Lower leg skin (tissue), 4 donors: ENCODE measurements around the gene EFL1. TPM values are rescaled to one million over a fixed set of nuclear protein-coding genes. Genes with fewer than 3 reads are reported as not detected.
"Not testable (repeated sequence)": the region's sequence is repeated elsewhere in the genome, so short reads cannot be mapped to it uniquely, and the experiment has no call there.

Experiments
- DNase-seq, 2 donors: peaks; one replicate each; pipeline ENCODE4 v3.0.0-alpha.2; 2019; ENCODE audit warnings: low spot score in 2 of 2
- H3K4me3 ChIP-seq: fragments of 200-600 bp; sonication (generic); 2 replicates; pipeline ENCODE4 v1.5.1; 2017; ENCODE audit warnings: mild to moderate bottlenecking, low read depth; ENCODE audit not compliant: poor library complexity, severe bottlenecking
- POLR2A ChIP-seq, 2 donors: fragments of 450-650 bp; IDR thresholded peaks; one replicate each; pipeline ENCODE4 v1.6.1; 2016 to 2017; ENCODE audit warnings: antibody characterized with exemption in 2 of 2, mild to moderate bottlenecking in 1 of 2, moderate library complexity in 1 of 2
- WGBS, 2 donors: methylation state at CpG; one replicate each; pipeline ENCODE4 v1.1.5; 2018; 5-methylcytosine and 5-hydroxymethylcytosine counted together
- intact Hi-C: fragments of 100-400 bp; cut with DNase I; formaldehyde crosslinking; loops from one replicate; pipeline ENCODE4 v1.15.0; 2023; ENCODE audit warnings: low total_unique reads
- total RNA-seq, 4 donors: library from RNA; depleted of rRNA; stranded (reverse); fragments of >200 nt; gene quantifications; one replicate each; pipeline ENCODE4 v1.1.0, GENCODE V29; 2016
- TF ChIP-seq, protein P1 (sequence below), 3 donors: fragments of 450-650 bp; IDR thresholded peaks; one replicate each; pipeline ENCODE4 v1.5.1; 2016; ENCODE audit warnings: antibody characterized with exemption in 3 of 3, mild to moderate bottlenecking in 3 of 3, moderate library complexity in 2 of 3

Gene EFL1
- total RNA-seq = 10 to 100 TPM; 17.8 to 20.7 (median 19.5) TPM

DNA sequence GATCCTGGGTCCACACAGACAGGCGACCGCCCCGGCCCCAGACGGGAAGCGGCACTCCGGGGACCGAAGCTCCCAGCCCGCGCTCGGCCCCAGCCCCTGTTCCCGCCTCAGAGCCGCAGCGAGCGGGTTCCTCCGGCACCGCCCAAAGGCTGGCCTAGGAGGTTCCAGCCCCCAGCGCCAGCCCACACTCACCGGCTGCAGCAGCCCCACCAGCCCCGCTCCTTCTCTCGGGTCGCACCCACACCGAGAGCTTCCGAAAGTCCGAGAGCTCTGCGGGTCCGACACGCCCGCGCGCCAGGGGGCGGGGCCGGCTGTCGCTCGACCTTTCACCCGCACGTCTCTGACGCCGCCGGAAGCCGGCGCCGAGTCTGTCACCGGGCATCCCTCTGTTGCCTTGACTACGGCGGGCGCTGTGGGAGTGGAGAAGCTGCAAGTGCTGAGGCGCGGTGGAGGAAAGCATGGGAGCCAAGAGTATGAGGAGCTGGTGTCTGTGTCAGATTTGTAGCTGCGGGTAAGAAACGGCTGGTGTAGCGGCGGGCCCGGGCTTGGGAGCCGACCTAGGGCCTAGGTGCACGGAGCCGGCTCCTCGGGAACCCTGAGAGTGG, at the start of gene EFL1, which contains the start of gene SAXO2:
TSS of gene EFL1 (minus strand) at position 313 of the 605 bp plus-strand sequence. CDS start 956 bp downstream, outside the sequence.
TSS of gene SAXO2 (plus strand) at position 397 of the 605 bp plus-strand sequence. CDS start at position 459, 62 bp downstream.
- intact Hi-C loops = no loop called here
- TF ChIP-seq, protein P1, sequence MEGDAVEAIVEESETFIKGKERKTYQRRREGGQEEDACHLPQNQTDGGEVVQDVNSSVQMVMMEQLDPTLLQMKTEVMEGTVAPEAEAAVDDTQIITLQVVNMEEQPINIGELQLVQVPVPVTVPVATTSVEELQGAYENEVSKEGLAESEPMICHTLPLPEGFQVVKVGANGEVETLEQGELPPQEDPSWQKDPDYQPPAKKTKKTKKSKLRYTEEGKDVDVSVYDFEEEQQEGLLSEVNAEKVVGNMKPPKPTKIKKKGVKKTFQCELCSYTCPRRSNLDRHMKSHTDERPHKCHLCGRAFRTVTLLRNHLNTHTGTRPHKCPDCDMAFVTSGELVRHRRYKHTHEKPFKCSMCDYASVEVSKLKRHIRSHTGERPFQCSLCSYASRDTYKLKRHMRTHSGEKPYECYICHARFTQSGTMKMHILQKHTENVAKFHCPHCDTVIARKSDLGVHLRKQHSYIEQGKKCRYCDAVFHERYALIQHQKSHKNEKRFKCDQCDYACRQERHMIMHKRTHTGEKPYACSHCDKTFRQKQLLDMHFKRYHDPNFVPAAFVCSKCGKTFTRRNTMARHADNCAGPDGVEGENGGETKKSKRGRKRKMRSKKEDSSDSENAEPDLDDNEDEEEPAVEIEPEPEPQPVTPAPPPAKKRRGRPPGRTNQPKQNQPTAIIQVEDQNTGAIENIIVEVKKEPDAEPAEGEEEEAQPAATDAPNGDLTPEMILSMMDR (IDR thresholded peaks at IDR 0.05) = no peak
- no peak for TF ChIP-seq POLR2A (IDR thresholded peaks at IDR 0.05)
- peak within 1 kb of the TSS; percentile 61 for H3K4me3 ChIP-seq
- 0 to 1% methylated on average over 23 to 57 of the region's 57 CpGs for WGBS, 2 donors
- DNase-seq = peak; percentile 88 to 97

DNA sequence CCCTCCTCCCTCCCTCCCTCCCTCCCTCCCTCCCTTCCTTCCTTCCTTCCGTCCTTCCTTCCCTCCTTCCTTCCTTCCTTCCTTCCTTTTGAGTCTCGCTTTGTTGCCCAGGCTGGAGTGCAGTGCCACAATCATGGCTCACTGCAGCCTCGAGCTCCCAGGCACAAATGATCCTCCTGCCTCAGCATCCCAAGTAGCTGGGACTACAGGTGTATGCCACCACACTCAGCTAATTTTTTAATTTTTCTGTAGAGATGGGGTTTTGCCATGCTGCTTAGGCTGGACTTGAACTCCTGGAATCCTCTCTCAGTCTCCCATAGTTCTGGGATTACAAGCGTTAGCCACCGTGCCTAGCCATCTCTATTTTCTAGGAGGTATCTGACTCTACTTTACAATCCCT, 48.8 kb upstream of the EFL1 start:
- H3K4me3 ChIP-seq, intact Hi-C loops: not testable (repeated sequence)
- DNase-seq = peak in 1 of 2 donors; percentile 31
- WGBS, 2 donors = 86 to 89% methylated on average over 5 of the region's 5 CpGs

DNA sequence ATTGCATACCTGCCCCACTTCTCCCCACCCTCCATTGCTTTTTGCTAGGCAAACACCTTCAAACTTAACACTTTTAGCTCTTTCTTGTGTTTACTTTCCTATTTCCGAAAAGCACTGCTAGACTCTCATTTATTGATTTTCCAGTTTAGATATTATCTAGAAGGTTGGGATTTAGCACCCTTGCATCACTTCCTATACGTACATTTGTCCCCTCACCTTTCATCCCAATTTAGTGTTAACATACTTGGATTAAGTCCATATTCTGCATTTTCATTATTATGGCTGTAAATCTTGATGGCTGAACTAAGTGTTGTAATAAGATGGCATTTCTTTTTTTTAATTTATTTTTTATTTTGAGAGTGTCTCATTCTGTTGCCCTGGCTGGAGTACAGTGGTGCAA, 47.3 kb upstream of the EFL1 start:
- intact Hi-C loops = no loop called here
- TF ChIP-seq POLR2A (IDR thresholded peaks at IDR 0.05) = no peak
- TF ChIP-seq, protein P1 (IDR thresholded peaks at IDR 0.05) = no peak
- DNase-seq = no peak
- 83 to 84% methylated on average over 2 of the region's 2 CpGs for WGBS, 2 donors
- no peak overlapping the region for H3K4me3 ChIP-seq

DNA sequence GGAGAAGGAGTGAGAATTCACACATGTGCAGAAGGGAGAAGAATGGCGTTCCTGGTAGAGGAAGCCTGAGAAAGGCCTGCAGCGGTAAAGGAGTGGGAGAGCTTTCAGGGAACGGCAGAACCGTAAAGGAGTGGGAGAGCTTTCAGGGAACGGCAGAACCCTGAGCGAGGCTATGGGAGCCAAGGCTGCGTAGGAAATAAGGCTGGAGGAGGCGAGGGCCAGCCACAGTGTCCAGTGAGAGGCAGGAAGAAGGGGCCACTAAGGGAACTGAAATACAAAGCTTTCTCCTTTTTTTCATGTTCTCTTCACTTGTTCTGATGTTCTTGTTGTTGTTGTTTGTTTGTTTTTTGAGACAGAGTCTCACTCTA, 45.2 kb upstream of the EFL1 start:
- WGBS, 2 donors = 74 to 91% methylated on average over 8 of the region's 8 CpGs
- intact Hi-C loops = no loop called here
- H3K4me3 ChIP-seq = no peak overlapping the region
- no peak for TF ChIP-seq POLR2A (IDR thresholded peaks at IDR 0.05)
- TF ChIP-seq, protein P1 (IDR thresholded peaks at IDR 0.05) = no peak
- no peak for DNase-seq

DNA sequence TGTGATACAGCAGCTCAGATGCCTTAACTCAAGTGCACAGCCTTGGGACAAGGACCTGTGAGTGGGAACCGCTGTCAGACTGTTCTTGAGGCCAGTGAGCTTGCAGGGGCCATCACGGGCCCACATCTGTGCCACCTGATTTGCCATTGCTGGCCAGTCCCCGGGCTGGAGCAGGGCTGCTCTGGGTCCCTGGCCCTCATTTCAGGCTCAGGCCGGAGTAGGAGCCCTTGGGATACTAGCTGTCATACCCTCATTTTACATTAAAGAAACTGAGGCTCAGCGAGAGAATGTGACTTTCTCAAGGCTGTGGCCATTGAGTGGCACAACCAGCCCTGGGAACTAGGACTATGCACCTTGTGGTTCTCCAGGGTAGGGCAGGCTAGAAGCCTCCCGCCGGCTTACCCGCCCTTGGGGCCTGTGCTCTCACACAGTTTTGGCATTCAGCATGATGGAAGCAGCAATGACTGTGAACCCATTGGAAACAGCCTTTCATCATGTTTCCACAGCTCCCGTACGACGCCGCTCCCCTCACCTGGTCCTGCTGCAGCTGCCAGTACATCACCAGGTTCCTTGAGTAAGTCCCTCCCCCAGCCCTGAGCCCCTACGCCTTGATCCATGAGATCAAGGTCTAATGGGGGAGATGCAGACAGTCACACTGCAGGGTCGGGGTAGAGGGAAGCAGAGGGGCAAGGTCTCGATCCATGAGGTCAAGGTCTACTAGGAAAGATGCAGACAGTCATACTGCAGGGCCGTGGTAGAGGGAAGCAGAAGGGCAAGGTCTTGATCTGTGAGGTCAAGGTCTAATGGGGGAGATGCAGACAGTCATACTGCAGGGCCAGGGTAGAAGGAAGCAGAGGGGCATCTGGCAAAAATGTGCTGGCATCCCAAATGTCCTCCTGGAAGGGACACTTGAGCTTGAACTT, 44.5 kb upstream of the EFL1 start:
- WGBS, 2 donors = 87 to 92% methylated on average over 16 of the region's 16 CpGs
- TF ChIP-seq, protein P1 (IDR thresholded peaks at IDR 0.05) = no peak
- intact Hi-C loops = no loop called here

DNA sequence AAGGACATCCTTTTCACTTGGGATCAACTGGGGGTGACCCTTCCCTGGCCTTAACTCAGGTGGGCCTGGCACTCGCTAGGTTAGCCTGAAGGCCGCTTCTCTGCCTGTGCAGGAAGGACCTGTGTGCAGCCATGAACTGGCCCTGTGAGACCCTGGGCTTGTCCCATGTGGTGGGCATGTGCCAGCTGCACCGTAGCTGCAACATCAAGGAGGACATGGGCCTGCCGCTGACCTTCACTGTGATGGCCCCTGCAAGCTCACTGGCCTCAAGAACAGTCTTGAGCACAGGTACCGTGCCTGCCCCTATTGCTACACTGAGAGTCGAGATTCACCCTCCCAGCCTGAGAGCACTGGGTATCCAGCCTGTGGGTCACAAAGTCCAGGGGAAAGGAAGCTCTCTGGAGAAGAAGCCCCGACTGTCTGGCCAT, 43.1 kb upstream of the EFL1 start:
- TF ChIP-seq POLR2A (IDR thresholded peaks at IDR 0.05) = no peak
- TF ChIP-seq, protein P1 (IDR thresholded peaks at IDR 0.05) = no peak
- DNase-seq = no peak
- WGBS, 2 donors = 89 to 93% methylated on average over 3 to 7 of the region's 7 CpGs
- H3K4me3 ChIP-seq = no peak overlapping the region
- intact Hi-C loops = no loop called here

More for the DNA sequence above, 44.5 kb upstream of the EFL1 start:
- DNase-seq = no peak
- no peak overlapping the region for H3K4me3 ChIP-seq
